OCI-LY1 (cell line): Measurements from ENCODE around the gene NUDT17.

ENCODE experiments used
- H2AFZ ChIP-seq: fragments of 200-600 bp; sonication (generic), shearing (Covaris generic); 2 replicates; pipeline ENCODE4 v1.6.0; 2014; ENCODE audit warnings: antibody characterized with exemption, mild to moderate bottlenecking, low read length
- H3F3A ChIP-seq: fragments of 200-600 bp; sonication (generic), shearing (Covaris generic); 2 replicates; pipeline ENCODE4 v1.6.0; 2014; ENCODE audit warnings: mild to moderate bottlenecking, antibody characterized with exemption, low read length, moderate library complexity; ENCODE audit not compliant: insufficient read depth
- H3K27ac ChIP-seq: fragments of 200-600 bp; sonication (generic); 2 replicates; pipeline ENCODE4 v1.5.1; 2014; ENCODE audit warnings: low read length, mixed run types, mild to moderate bottlenecking, low read depth; ENCODE audit not compliant: poor library complexity, severe bottlenecking
- H3K27me3 ChIP-seq: fragments of 200-600 bp; sonication (generic); 2 replicates; pipeline ENCODE4 v1.6.0; 2014; ENCODE audit warnings: antibody characterized with exemption, mild to moderate bottlenecking, low read length, moderate library complexity; ENCODE audit not compliant: insufficient read depth
- H3K36me3 ChIP-seq: fragments of 200-600 bp; sonication (generic); 2 replicates; pipeline ENCODE4 v1.6.1; 2014; ENCODE audit warnings: mild to moderate bottlenecking, antibody characterized with exemption, low read length, moderate library complexity, mixed read lengths; ENCODE audit not compliant: insufficient read depth
- H3K4me1 ChIP-seq: fragments of 200-600 bp; sonication (generic); 2 replicates; pipeline ENCODE4 v1.5.1; 2014; ENCODE audit warnings: mild to moderate bottlenecking, low read length, moderate library complexity; ENCODE audit not compliant: insufficient read depth, severe bottlenecking
- H3K4me2 ChIP-seq: fragments of 200-600 bp; sonication (generic), shearing (Covaris generic); 2 replicates; pipeline ENCODE4 v1.6.1; 2014; ENCODE audit warnings: low read length
- H3K4me3 ChIP-seq: fragments of 200-600 bp; sonication (generic); 2 replicates; pipeline ENCODE4 v1.5.1; 2014; ENCODE audit warnings: low read length, low read depth, mild to moderate bottlenecking, mixed read lengths; ENCODE audit not compliant: poor library complexity, severe bottlenecking
- H3K79me2 ChIP-seq: fragments of 200-600 bp; shearing (Covaris generic); 2 replicates; pipeline ENCODE4 v1.6.1; 2016; ENCODE audit warnings: mixed run types, low read length, mixed read lengths; ENCODE audit not compliant: insufficient read depth
- H3K9ac ChIP-seq: fragments of 200-600 bp; sonication (generic), shearing (Covaris generic); 2 replicates; pipeline ENCODE4 v1.6.1; 2014; ENCODE audit warnings: mild to moderate bottlenecking, low read length, mixed read lengths
- H3K9me2 ChIP-seq: fragments of 200-600 bp; sonication (generic), shearing (Covaris generic); 2 replicates; pipeline ENCODE4 v1.6.1; 2014; ENCODE audit warnings: low read depth, mild to moderate bottlenecking, low read length, mixed read lengths
- H3K9me3 ChIP-seq: fragments of 200-600 bp; shearing (Covaris generic); 2 replicates; pipeline ENCODE4 v1.6.1; 2014; ENCODE audit warnings: low read length, mixed read lengths
- H4K20me1 ChIP-seq: fragments of 200-600 bp; sonication (generic), shearing (Covaris generic); 2 replicates; pipeline ENCODE4 v1.6.0; 2016; ENCODE audit warnings: mild to moderate bottlenecking, low read length; ENCODE audit not compliant: insufficient read depth
- EZH2 ChIP-seq: fragments of 200-600 bp; sonication (generic), shearing (Covaris generic); IDR thresholded peaks from 2 replicates; pipeline ENCODE4 v1.8.0; 2017; ENCODE audit warnings: borderline replicate concordance, mixed run types, mild to moderate bottlenecking, antibody characterized with exemption, low read length, moderate library complexity, mixed read lengths
- TF ChIP-seq, protein P1 (sequence below): fragments of 200-600 bp; sonication (generic), shearing (Covaris generic); IDR thresholded peaks from 2 replicates; pipeline ENCODE4 v1.5.1; 2017; ENCODE audit warnings: mild to moderate bottlenecking, antibody characterized with exemption, low read length, moderate library complexity, mixed read lengths

NUDT17 gene

GRCh38 chr1:145886390-145886789 lies 41.0 kb downstream of the NUDT17 start:
- Histone ChIP-seq H3K9me2 (no peaks in the 10 kb centered on the region), H3K4me2 (peak overlapping the region; percentile 75), H4K20me1 (no peaks in the 10 kb centered on the region), H3F3A (no peaks in the 10 kb centered on the region), H3K79me2 (no peaks in the 10 kb centered on the region), H3K27me3 (peaks cover 19% of the 10 kb centered on the region; the same call in 1 of the 2 replicates), H2AFZ (no peak overlapping the region), H3K27ac (no peak overlapping the region), H3K4me1 (peaks cover 7% of the 10 kb centered on the region), H3K36me3 (no peaks in the 10 kb centered on the region), H3K9ac (no peak overlapping the region; the same call in 1 of the 2 replicates), H3K4me3 (peak overlapping the region; percentile 63), H3K9me3 (no peaks in the 10 kb centered on the region)
- no peak for TF ChIP-seq EZH2
- TF ChIP-seq, protein P1, sequence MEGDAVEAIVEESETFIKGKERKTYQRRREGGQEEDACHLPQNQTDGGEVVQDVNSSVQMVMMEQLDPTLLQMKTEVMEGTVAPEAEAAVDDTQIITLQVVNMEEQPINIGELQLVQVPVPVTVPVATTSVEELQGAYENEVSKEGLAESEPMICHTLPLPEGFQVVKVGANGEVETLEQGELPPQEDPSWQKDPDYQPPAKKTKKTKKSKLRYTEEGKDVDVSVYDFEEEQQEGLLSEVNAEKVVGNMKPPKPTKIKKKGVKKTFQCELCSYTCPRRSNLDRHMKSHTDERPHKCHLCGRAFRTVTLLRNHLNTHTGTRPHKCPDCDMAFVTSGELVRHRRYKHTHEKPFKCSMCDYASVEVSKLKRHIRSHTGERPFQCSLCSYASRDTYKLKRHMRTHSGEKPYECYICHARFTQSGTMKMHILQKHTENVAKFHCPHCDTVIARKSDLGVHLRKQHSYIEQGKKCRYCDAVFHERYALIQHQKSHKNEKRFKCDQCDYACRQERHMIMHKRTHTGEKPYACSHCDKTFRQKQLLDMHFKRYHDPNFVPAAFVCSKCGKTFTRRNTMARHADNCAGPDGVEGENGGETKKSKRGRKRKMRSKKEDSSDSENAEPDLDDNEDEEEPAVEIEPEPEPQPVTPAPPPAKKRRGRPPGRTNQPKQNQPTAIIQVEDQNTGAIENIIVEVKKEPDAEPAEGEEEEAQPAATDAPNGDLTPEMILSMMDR = no peak

DNA sequence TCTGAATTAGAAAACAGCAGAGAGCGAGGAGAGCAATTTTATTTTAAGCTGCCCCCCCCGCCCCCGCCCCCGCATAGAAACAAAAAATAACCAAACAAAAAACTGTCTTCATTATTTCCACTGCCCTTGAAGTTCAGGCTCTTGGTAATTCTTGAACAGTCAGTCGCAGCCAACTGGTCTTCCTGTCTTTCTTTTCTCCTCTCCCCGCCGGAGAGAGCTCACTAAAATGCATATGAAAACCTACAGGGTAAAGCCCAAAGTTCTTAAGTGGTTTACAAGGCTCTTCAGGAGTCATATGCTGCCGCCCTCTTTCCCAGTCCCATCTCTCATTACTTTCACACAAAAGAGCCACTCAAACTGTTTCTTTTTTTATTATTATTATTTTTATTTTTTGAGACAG lies 41.4 kb downstream of the NUDT17 start:
- no peaks in the 10 kb centered on the region for H3K9me2 ChIP-seq

GRCh38 chr1:145887631-145888030 lies 42.2 kb downstream of the NUDT17 start:
- H2AFZ ChIP-seq = no peak overlapping the region

More for the DNA sequence above, 41.4 kb downstream of the NUDT17 start:
- Histone ChIP-seq H3K9me3 (no peaks in the 10 kb centered on the region), H3K27ac (no peak overlapping the region), H3K9ac (no peak overlapping the region), H3K36me3 (no peaks in the 10 kb centered on the region), H3F3A (no peaks in the 10 kb centered on the region), H3K4me3 (no peak overlapping the region), H4K20me1 (no peaks in the 10 kb centered on the region), H2AFZ (no peak overlapping the region), H3K79me2 (no peaks in the 10 kb centered on the region), H3K4me2 (no peak overlapping the region), H3K27me3 (peaks cover 19% of the 10 kb centered on the region; the same call in 1 of the 2 replicates), H3K4me1 (peaks cover 7% of the 10 kb centered on the region)
- no peak for TF ChIP-seq EZH2
- TF ChIP-seq, protein P1 = no peak

More at GRCh38 chr1:145887631-145888030, 42.2 kb downstream of the NUDT17 start:
- H3K4me3 ChIP-seq = no peak overlapping the region
- H3K9ac ChIP-seq = no peak overlapping the region
- H3K27me3 ChIP-seq = peaks cover 19% of the 10 kb centered on the region; the same call in 1 of the 2 replicates
- no peaks in the 10 kb centered on the region for H3F3A ChIP-seq
- no peaks in the 10 kb centered on the region for H3K9me3 ChIP-seq
- no peaks in the 10 kb centered on the region for H3K79me2 ChIP-seq
- no peaks in the 10 kb centered on the region for H3K9me2 ChIP-seq
- H3K27ac ChIP-seq = no peak overlapping the region
- peaks cover 7% of the 10 kb centered on the region for H3K4me1 ChIP-seq
- no peaks in the 10 kb centered on the region for H4K20me1 ChIP-seq
- TF ChIP-seq EZH2 = no peak
- TF ChIP-seq, protein P1 = no peak
- H3K36me3 ChIP-seq = no peaks in the 10 kb centered on the region
- no peak overlapping the region for H3K4me2 ChIP-seq
